ENCODE data around the gene MOV10L1.

GRCh38 chr22:50209893-50210292 is 120.1 kb downstream of the MOV10L1 start:
- TF ChIP-seq CTCF (conservative IDR thresholded peaks at IDR 0.05; ENCODE audit: low read depth in 2 of 2) (peak; percentile 83 to 85), EZH2 (IDR thresholded peaks at IDR 0.05; ENCODE audit: low read depth, unreplicated experiment) (no peak), ZNF331 (CRISPR knock-in tag; IDR thresholded peaks at IDR 0.05; ENCODE audit: low read depth) (no peak), STAT1 (IDR thresholded peaks at IDR 0.05; ENCODE audit: unreplicated experiment) (no peak)

Data from GM23338 (cell line).